Measurements from ENCODE around the gene REEP5.
"Not testable (repeated sequence)": the region's sequence is repeated elsewhere in the genome, so short reads cannot be mapped to it uniquely, and the experiment has no call there.

Gene REEP5

GRCh38 chr5:112933105-112933504 lies 11.1 kb upstream of the REEP5 start:
- DNase-seq (ENCODE audit: low read depth in 2 of 2), result no peak

DNA sequence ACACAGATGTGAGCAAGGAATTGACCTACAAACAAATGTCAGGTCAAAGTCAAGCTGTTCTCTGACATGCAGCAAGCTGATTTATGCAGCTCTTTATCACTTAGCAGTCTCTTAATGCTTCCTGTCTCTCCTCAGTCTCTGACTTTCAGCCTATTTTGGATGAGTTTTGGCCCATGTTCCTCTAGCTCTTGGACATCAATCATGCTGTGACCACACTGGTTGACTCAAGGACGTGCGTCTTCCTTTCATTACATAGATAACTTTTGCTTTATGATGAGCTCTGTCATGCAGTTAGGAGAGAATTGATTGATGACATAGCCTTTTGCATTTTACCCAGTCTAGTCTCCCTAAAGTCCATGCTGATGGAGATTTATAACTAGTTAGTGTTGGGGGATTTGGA lies 9.4 kb upstream of the REEP5 start:
- no peak for DNase-seq (ENCODE audit: low read depth in 2 of 2)

DNA sequence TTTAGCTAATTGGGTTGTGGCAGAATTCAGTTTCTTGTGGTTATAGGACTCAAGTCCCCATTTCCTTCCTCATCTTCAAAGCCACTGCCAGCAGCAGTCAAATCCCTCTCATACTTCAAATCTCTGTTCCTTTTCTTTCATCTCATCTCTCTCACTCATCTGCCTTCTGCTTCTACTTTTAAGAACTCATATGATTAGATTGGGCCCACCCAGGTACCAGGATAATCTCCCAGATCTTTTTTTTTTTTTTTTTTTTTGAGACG lies 8.0 kb upstream of the REEP5 start:
- DNase-seq (ENCODE audit: low read depth in 2 of 2), result no peak

DNA sequence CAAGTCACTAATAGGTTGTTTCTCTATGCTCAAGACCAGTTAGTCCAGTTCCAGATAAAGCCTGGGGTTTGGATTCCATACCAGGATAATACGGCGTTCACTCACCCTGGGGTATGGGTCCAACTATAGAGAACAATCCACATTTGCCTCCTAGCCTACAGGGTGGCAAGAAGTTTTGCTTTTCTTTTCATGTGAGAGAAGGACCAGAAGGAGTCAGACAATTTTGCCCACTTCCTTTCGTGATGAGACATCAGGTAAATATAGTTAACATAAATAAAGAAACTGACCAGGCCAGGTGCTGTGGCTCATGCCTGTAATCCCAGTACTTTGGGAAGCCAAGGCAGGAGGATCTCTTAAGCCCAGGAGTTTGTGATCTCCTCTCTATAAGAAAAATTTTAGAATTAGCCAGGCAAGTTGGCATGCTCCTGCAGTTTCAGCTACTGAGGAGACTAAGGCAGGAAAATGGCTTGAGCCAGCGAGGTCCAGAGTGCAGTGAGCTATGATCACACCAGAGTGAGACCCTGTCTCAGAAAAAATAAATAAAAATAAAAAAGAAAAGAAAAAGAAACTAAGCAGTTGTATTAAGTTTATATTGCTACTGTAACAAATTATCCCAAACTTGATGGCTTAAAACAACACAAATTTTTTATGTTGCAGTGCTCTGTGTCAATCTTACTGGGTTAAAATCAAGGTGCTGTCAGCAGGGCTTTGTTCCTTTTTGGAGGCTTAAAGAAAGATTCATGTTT lies 7.5 kb upstream of the REEP5 start:
- DNase-seq (ENCODE audit: low read depth in 2 of 2), result no peak

DNA sequence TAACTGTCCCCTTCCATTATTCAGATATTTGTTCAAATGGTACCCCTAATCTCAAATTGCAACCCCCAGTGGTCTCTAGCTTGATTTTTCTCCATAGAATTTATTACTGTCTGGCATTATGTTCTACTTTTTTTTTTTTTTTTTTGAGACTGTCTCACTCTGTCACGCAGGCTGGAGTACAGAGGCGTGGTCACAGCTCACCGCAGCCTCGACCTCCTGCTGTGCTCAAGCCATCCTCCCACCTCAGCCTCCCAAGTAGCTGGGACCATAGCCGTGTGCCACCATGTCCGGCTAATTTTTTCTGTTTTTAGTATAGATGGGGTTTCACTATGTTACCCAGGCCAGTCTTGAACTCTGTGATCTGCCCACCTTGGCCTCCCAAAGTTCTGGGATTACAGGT lies 2.0 kb upstream of the REEP5 start:
- DNase-seq (ENCODE audit: low read depth in 2 of 2), result no peak

GRCh38 chr5:112923148-112923917 lies 1.3 kb upstream of the REEP5 start:
- no peak for DNase-seq (ENCODE audit: low read depth in 2 of 2)

DNA sequence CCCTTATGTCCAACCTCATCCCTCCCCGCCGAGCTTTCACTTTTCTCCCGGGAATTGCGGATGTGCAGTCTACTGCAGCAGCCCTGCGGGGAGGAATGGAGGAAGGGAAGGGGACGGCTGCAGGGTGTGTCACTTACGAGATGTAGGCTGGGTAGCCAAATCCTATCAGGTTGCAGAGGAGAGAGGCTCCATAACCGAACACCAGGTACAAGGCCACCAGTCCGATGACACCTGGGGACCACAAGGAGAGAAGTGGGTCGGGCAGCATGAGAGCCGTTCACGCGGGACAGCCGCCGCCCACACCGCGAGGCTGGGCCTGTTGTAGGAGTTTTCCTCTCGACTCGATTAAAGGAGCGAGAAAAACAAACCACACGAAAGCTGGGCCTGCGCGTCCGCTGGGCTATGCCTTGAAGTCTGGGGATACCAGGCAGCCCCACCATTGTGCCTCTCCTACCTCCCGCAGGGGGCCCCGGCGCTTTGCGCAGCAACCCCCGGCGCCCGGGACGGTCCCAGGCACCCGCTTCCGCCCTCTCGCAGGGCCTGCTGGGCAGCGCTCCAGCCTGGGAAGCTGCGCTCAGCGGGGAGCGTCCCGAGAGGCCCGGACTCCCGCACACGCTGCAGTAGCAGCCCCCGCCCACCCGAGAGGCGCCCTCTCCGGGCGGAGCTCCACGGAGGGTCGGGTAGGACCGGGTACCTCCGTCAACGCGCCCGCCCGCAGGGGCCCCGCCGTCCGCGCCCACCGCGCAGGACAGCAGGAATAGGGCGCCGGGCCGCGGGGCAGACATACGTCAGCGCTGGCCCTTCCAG lies 798 bp downstream of the REEP5 start:
- DNase-seq (ENCODE audit: low read depth in 2 of 2), result peak in 1 of 2 donors; percentile 43

DNA sequence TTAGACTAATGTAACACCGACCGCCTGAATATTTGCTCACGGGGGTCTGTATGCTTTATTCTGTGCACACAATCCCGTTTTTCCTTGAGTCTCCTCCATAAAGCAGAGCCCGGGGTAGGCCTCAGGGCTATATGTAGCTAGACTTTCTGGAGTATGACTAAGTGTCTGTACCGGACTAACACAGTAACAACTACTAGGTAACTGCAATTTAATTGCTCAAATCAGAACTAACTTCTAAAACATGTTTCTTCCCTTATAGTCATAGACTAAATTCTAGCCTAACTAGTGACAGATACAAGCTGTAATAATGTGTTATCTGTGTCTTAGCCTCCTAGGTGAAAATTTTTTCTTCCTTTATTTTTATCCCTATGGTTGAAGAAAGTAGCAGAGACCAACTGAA lies 2.1 kb downstream of the REEP5 start:
- no peak for DNase-seq (ENCODE audit: low read depth in 2 of 2)

DNA sequence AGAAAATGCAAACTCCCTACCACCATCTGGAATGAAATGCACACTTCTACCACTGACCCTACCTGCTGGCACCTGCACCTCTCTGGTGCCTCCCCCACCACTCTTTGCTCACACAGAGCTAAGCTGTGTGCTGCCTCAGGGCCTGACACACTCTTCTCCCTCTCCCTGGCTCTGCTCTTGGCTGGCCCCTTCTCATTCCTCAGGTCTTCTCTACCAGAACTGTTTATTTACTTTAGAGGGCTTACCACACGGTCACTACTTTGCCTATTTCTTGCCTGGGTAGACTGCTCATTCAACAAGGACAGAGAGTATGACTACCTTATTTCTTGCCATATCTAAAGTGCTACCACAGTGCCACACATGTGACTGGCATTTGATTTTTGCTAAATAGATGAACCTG lies 3.3 kb downstream of the REEP5 start:
- DNase-seq (ENCODE audit: low read depth in 2 of 2), result no peak

DNA sequence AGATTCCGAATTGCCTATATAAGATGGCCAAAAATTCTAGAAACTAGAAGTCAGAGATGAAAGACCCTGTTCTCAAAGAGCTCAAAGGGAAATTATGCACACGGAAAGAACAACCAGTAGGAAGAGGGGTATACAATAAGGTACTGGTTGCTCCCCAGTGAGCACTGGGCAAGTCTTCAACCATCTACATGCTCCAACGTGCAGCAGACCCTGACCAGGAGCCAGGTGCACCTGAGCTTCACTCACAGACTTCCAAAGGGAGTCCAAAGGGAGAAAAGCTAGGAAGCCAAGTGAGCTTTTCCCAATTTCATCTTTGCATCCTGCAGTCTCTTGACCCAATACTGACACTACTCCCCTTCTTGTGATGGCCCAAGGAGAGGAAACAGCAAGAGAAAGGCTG lies 3.9 kb downstream of the REEP5 start:
- DNase-seq (ENCODE audit: low read depth in 2 of 2), result no peak

DNA sequence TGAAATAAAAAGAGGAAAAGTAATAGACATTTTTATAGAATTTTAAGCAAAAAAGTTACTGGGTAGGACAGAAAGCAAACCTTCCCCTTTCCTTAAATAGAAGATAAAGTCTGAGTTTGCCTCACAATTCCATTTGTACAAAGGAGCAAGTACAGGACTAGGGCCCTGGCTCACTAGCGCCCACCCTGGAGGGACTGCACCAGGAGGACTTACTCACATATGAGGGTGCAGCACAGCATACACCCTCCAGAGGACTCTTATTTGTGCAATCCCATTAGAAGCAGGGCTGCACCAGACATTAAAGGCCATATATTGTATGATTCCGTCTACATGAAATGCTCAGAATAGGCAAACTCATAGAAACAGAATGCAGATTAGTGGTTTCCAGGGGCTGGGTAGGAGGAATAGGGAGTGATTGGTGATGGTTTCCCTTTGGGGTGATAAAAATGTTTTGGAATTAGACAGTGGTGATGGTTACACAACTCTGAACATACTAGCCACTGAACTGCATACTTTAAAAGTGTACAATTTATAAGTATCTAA lies 4.5 kb downstream of the REEP5 start:
- DNase-seq (ENCODE audit: low read depth in 2 of 2), result no peak

GRCh38 chr5:112915831-112916230 lies 6.2 kb downstream of the REEP5 start:
- DNase-seq (ENCODE audit: low read depth in 2 of 2), result no peak

GRCh38 chr5:112914584-112914983 lies 7.4 kb downstream of the REEP5 start:
- DNase-seq (ENCODE audit: low read depth in 2 of 2), result no peak

GRCh38 chr5:112910529-112910928 lies 11.5 kb downstream of the REEP5 start:
- no peak for DNase-seq (ENCODE audit: low read depth in 2 of 2)

- DNase-seq (ENCODE audit: low read depth in 2 of 2), result no peak
These were observed 13.2 kb downstream of the REEP5 start for GRCh38 chr5:112908854-112909253.

DNA sequence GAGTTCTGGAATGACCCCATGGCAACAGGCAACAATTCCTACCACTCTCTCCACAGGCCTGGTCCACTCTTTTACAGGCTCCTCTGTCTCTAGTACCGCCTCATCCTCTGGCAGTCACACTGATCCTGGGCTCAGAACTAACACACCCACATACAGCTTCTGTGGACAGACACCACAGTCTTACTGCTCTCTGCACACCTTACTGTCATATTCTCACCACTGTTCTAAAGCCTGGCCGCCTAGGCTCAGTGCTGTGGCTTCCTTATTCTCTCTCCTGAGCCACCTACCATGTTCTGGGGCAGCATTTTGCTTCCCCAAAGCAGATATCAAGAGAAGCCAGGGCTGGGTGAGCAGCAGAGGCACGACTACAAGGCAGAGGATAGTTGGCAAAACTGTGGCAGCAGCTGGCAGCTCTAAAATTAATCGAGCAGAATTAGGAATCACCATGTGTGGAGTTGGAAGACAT lies 14.8 kb downstream of the REEP5 start:
- no peak for DNase-seq (ENCODE audit: low read depth in 2 of 2)

DNA sequence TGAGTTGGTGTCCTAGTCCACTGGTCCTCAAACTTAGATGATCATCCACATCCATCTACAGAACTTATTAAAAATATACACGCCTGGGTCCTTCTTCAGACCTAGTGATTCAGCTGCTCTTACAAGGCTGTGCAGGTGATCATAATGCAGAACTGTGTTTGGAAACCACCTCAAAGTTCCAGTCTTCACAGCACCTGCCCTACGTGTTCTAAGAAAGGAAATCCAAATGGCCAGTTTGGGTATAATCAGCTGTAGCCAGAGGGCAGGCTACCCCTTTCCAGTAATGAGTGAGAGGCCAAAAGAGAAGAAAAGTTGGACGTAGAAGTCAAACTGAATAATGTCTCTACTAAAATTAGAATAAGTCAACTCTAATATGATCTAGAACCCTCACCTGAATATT lies 15.4 kb downstream of the REEP5 start:
- DNase-seq (ENCODE audit: low read depth in 2 of 2), result no peak

GRCh38 chr5:112904996-112905395 lies 17.0 kb downstream of the REEP5 start:
- DNase-seq (ENCODE audit: low read depth in 2 of 2), result not testable (repeated sequence)

GRCh38 chr5:112902561-112902960 lies 19.5 kb downstream of the REEP5 start:
- DNase-seq (ENCODE audit: low read depth in 2 of 2), result no peak

DNA sequence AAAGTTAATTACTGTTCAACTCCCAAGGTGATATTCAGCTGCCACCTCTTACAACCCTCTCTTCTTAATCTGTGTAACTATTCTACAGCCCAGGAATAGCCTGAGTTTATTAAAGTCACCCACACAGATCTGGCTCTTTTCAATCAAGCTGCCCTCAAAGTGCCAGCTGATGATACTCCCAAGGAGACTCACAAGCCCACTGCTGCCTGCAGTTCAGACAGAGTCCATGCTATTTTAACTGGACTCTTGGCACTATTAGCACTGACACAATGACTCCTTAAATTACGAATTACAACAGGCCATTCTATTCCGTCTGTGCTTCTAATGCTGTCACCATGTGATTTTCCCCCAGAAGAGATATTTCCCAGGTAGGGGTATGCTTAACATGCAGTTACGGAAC lies 26.3 kb downstream of the REEP5 start:
- DNase-seq (ENCODE audit: low read depth in 2 of 2), result no peak

DNA sequence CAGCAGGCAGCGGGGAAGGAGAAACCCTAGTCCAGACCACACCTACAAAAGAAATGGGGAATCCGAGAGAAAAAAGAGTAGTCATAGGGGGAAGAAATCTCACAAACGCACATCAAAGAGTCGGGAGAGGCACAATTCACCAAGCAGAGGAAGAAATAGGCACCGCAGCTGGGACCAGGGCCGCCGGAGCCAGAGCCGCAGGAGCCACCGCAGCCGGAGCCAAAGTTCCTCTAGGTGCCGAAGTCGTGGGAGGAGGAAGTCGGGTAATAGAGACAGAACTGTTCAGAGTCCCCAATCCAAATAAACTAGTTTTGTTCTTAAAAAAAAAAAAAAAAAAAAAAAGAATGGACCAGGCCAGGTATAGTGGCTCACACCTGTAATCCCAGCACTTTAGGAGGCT lies 29.3 kb downstream of the REEP5 start:
- DNase-seq (ENCODE audit: low read depth in 2 of 2), result no peak

GRCh38 chr5:112892066-112892465 lies 30.0 kb downstream of the REEP5 start:
- not testable (repeated sequence) for DNase-seq (ENCODE audit: low read depth in 2 of 2)
